ENCODE data around the gene CREB5.

DNA sequence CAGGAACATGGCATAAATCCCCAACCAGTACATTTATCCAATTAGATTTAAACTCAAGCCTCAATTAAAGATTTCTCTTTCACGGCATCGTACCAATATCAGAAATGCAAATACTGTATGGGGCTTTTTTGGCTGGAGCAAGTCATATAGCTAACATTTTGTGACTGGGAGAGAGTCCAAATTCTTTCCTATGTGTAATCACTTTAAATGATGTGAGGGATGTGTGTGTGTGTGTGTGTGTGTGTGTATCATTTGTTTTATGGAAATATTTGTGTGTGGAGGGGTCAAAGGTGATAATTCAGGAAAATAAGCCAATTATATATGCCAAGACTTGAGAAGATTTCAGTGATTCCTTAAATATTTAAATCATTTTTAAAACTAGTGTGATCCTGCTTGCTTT lies 349.2 kb downstream of the CREB5 start:
- TF ChIP-seq POLR2A (IDR thresholded peaks at IDR 0.05), result no peak
- TF ChIP-seq, protein P1, sequence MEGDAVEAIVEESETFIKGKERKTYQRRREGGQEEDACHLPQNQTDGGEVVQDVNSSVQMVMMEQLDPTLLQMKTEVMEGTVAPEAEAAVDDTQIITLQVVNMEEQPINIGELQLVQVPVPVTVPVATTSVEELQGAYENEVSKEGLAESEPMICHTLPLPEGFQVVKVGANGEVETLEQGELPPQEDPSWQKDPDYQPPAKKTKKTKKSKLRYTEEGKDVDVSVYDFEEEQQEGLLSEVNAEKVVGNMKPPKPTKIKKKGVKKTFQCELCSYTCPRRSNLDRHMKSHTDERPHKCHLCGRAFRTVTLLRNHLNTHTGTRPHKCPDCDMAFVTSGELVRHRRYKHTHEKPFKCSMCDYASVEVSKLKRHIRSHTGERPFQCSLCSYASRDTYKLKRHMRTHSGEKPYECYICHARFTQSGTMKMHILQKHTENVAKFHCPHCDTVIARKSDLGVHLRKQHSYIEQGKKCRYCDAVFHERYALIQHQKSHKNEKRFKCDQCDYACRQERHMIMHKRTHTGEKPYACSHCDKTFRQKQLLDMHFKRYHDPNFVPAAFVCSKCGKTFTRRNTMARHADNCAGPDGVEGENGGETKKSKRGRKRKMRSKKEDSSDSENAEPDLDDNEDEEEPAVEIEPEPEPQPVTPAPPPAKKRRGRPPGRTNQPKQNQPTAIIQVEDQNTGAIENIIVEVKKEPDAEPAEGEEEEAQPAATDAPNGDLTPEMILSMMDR (IDR thresholded peaks at IDR 0.05), result no peak
